Duodenal mucosa (tissue), 2 donors: ENCODE results near the gene ADM2.

Experiments used
- H3K27ac ChIP-seq: one replicate; pipeline ENCODE4 v1.7.0; 2013; ENCODE audit warnings: low read depth, low read length
- H3K27me3 ChIP-seq, 2 donors: one replicate each; pipeline ENCODE4 v1.7.0; 2013; ENCODE audit warnings: low read length in 2 of 2, control low read depth in 1 of 2; ENCODE audit not compliant: insufficient read depth in 2 of 2, control insufficient read depth in 1 of 2
- H3K36me3 ChIP-seq, 2 donors: one replicate each; pipeline ENCODE4 v1.7.0; 2013; ENCODE audit warnings: low read length in 2 of 2, control low read depth in 1 of 2; ENCODE audit not compliant: insufficient read depth in 2 of 2, control insufficient read depth in 1 of 2
- H3K4me1 ChIP-seq, 2 donors: one replicate each; pipeline ENCODE4 v1.7.0; 2013; ENCODE audit warnings: low read length in 2 of 2, control low read depth in 1 of 2; ENCODE audit not compliant: insufficient read depth in 2 of 2, control insufficient read depth in 1 of 2
- H3K4me3 ChIP-seq, 2 donors: one replicate each; pipeline ENCODE4 v1.7.0; 2013; ENCODE audit warnings: low read length in 2 of 2, low read depth in 1 of 2
- H3K9ac ChIP-seq, 2 donors: one replicate each; pipeline ENCODE4 v1.7.0; 2013; ENCODE audit warnings: low read length in 2 of 2, low read depth in 1 of 2
- H3K9me3 ChIP-seq, 2 donors: one replicate each; pipeline ENCODE4 v1.7.0; 2013; ENCODE audit warnings: low read length in 2 of 2, control low read depth in 1 of 2; ENCODE audit not compliant: control insufficient read depth in 1 of 2

Gene ADM2

GRCh38 chr22:50459496-50460140 is 21.7 kb upstream of the ADM2 start:
- H3K27me3 ChIP-seq: no peaks in the 10 kb centered on the region
- H3K27ac ChIP-seq: no peak overlapping the region
- no peaks in the 10 kb centered on the region for H3K4me1 ChIP-seq
- peaks cover 42 to 92% of the 10 kb centered on the region in 2 donors for H3K36me3 ChIP-seq
- no peak overlapping the region for H3K9ac ChIP-seq
- H3K9me3 ChIP-seq: no peaks in the 10 kb centered on the region
- H3K4me3 ChIP-seq: no peak overlapping the region

DNA sequence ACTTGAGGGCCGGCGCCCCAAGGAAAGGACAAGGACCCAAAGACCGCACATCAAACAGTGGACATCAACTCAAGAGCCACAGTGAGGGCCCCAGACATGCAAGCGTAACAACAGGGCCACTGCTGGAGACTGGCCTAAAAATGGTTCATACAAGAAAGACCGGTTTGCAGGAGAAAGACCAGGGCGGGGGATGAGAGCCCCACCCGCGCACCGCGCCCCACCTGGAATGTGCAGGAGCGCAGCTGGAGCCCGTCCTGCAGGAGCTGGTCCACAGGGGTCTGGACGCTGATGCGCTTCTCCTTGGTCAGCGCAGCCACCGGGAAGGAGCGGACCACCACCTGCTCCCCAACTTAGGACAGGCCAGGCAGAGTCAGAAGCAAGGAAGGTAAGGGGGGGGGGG is 20.4 kb upstream of the ADM2 start:
- Histone ChIP-seq H3K27ac (no peak overlapping the region), H3K36me3 (peaks cover 44 to 92% of the 10 kb centered on the region in 2 donors), H3K9me3 (no peaks in the 10 kb centered on the region)

GRCh38 chr22:50461536-50461935 is 19.8 kb upstream of the ADM2 start:
- no peak overlapping the region for H3K27ac ChIP-seq
- no peak overlapping the region for H3K4me3 ChIP-seq
- peaks cover 50 to 96% of the 10 kb centered on the region in 2 donors for H3K36me3 ChIP-seq
- H3K9ac ChIP-seq: no peak overlapping the region
- H3K27me3 ChIP-seq: no peaks in the 10 kb centered on the region
- H3K4me1 ChIP-seq: no peaks in the 10 kb centered on the region
- H3K9me3 ChIP-seq: no peaks in the 10 kb centered on the region

More for the DNA sequence above, 20.4 kb upstream of the ADM2 start:
- H3K9ac ChIP-seq: no peak overlapping the region
- no peak overlapping the region for H3K4me3 ChIP-seq
- H3K27me3 ChIP-seq: no peaks in the 10 kb centered on the region
- H3K4me1 ChIP-seq: no peaks in the 10 kb centered on the region

- H3K9ac ChIP-seq: no peak overlapping the region
- H3K9me3 ChIP-seq: no peaks in the 10 kb centered on the region
- H3K4me3 ChIP-seq: no peak overlapping the region
- H3K4me1 ChIP-seq: no peaks in the 10 kb centered on the region
- H3K27me3 ChIP-seq: no peaks in the 10 kb centered on the region
- H3K36me3 ChIP-seq: peaks cover 56 to 97% of the 10 kb centered on the region in 2 donors
- no peak overlapping the region for H3K27ac ChIP-seq
These were observed 19.3 kb upstream of the ADM2 start for GRCh38 chr22:50461979-50462540.

DNA sequence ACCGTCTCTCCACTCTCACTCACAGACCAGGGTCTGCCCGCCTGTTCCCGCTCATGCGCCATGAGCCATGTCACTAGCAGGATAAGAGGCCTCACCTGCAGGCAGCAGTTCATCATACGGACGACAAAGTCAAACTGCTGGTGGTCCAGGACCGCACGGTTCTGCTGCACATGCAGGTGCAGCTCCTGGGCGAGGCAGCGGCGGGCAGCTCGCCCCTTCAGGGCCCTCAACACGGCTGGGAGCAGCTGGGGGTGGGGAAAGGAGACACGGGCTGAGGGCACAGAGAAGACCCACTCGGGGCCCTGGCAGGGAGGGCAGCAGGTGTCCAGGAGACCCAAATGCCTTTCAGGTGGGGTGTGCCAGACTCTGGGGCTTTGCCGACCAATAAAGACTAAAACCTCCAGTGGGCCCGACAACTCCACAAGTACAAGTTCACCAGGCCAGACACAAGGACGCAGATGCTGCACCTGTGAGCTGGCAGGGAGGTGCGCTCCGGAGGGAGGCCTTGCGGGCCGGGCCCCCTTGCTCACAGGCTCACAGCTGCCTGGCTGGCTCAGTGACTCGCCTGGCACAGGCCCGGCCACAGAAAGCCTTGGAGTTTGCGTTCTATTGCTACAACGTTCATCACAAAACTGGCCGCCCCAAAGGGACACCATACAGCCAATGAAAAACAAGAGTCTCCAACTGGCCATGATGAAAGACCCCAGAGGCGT is 18.0 kb upstream of the ADM2 start:
- H3K4me3 ChIP-seq: no peak overlapping the region
- no peak overlapping the region for H3K27ac ChIP-seq
- H3K9ac ChIP-seq: no peak overlapping the region
- H3K4me1 ChIP-seq: peaks cover 0 to 2% of the 10 kb centered on the region in 2 donors
- peaks cover 56 to 96% of the 10 kb centered on the region in 2 donors for H3K36me3 ChIP-seq
- H3K9me3 ChIP-seq: no peaks in the 10 kb centered on the region
- H3K27me3 ChIP-seq: no peaks in the 10 kb centered on the region

- Histone ChIP-seq H3K4me3 (no peak overlapping the region), H3K27me3 (no peaks in the 10 kb centered on the region), H3K36me3 (peaks cover 56 to 85% of the 10 kb centered on the region in 2 donors), H3K9ac (no peak overlapping the region), H3K9me3 (no peaks in the 10 kb centered on the region), H3K27ac (no peak overlapping the region), H3K4me1 (peaks cover 7 to 10% of the 10 kb centered on the region in 2 donors)
These were observed 16.9 kb upstream of the ADM2 start for GRCh38 chr22:50464451-50464850.

DNA sequence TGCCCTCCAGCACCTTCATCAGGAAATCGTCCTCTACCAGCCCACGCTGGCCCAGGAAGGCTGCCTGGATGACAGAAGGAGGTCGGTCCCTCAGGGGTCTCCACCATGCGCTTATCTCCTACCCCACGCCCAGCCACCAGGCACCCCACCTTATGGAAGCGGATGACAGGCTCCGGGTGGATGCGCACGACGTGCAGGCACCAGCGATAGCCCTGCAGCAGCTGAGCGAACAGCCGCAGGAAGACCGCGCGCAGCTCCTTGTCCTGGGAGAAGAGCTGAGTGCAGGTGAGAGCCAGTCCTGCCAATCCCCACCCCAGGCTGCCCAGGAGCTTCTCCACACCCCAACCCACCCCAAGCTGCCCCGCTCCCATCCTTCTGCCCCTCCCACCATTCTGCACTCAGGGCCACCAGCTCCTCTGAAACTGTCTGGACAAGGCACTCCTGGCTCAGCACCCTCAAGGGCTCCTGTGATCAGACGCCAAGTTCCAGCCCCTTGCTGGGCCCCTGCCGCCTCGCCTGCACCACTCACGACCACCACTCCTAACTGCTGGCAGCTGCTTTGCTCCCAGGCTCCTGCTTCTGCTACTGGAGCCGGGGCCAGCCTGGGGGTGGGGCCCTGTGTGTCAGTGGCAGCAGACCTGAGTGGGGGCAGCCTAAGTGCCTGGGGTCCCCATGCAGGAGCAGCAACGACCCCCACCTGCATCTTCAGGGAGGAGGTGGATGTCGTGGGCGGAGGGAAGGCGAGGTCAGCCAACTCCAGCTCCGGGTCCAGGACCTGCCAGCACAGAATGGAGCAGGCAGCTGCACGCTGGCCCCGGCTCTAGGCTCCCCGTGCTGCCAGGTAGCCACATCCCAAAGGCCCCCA is 16.0 kb upstream of the ADM2 start:
- Histone ChIP-seq H3K27me3 (no peaks in the 10 kb centered on the region), H3K9ac (no peak overlapping the region), H3K4me1 (peaks cover 15 to 18% of the 10 kb centered on the region in 2 donors), H3K36me3 (peaks cover 52 to 76% of the 10 kb centered on the region in 2 donors), H3K9me3 (no peaks in the 10 kb centered on the region), H3K4me3 (no peak overlapping the region), H3K27ac (no peak overlapping the region)

GRCh38 chr22:50467341-50467740 is 14.0 kb upstream of the ADM2 start:
- H3K4me1 ChIP-seq: peaks cover 36 to 38% of the 10 kb centered on the region in 2 donors

GRCh38 chr22:50467773-50468440 is 13.4 kb upstream of the ADM2 start:
- no peak overlapping the region for H3K4me3 ChIP-seq
- peaks cover 41 to 44% of the 10 kb centered on the region in 2 donors for H3K4me1 ChIP-seq
- no peak overlapping the region for H3K27ac ChIP-seq
- peaks cover 31 to 51% of the 10 kb centered on the region in 2 donors for H3K36me3 ChIP-seq
- no peak overlapping the region for H3K9ac ChIP-seq
- no peaks in the 10 kb centered on the region for H3K9me3 ChIP-seq
- H3K27me3 ChIP-seq: no peaks in the 10 kb centered on the region

More at GRCh38 chr22:50467341-50467740, 14.0 kb upstream of the ADM2 start:
- Histone ChIP-seq H3K27ac (no peak overlapping the region), H3K9ac (no peak overlapping the region), H3K4me3 (no peak overlapping the region), H3K9me3 (no peaks in the 10 kb centered on the region), H3K27me3 (no peaks in the 10 kb centered on the region), H3K36me3 (peaks cover 34 to 56% of the 10 kb centered on the region in 2 donors)
